Retinal pigment epithelial cell (primary cell): ENCODE data around the gene ARID4B.

ENCODE experiments used
- DNase-seq: peaks from one replicate; pipeline ENCODE4 v3.0.0-alpha.2; 2010; ENCODE audit warnings: low read depth
- H3K4me3 ChIP-seq: 2 replicates; pipeline ENCODE4 v1.5.1; 2011; ENCODE audit warnings: mild to moderate bottlenecking, low read length, control low read depth, moderate library complexity
- CTCF ChIP-seq: conservative IDR thresholded peaks from 2 replicates; pipeline ENCODE4 v1.5.1; 2011; ENCODE audit warnings: low read depth, low read length, control low read depth, inconsistent platforms

The ARID4B gene

DNA sequence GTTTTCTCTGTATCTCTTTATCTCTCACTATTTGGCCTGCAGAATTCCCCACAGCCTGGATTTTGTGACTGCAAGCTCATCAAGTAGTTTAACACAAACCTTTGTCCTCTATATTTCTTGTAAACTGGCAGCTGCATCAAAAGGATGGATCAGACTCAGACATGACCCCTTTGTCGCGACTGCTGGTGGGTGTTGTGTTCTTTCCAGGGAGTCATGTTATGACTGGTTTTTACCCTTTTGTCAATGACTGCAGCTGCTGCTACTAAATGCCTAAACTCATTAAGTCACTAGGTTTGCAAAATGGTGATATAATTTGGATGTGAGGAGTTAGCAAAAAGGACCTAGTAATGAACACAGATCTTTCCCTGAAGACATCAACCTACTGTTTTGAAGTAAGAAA is 189.2 kb downstream of the ARID4B start:
- DNase-seq = no peak
- H3K4me3 ChIP-seq = no peak overlapping the region
- no peak for TF ChIP-seq CTCF

GRCh38 chr1:235136111-235136510 is 191.9 kb downstream of the ARID4B start:
- no peak overlapping the region for H3K4me3 ChIP-seq
- TF ChIP-seq CTCF = no peak
- no peak for DNase-seq

DNA sequence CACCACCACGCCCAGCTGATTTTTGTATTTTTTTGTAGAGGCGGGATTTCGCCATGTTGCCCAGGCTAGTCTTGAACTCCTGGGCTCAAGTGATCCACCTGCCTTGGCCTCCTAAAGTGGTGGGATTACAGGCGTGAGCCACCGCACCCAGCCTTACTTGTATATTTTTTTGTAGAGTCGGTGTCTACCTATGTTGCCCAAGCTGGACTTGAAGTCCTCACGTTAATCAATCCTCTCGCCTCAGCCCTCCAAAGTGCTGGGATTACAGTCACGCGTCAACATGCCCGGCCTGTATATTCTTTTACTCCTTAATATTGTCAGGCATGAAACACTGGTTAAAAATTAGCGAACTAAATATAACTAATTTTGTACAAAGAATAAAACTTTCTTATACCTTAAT is 193.8 kb downstream of the ARID4B start:
- DNase-seq = no peak
- H3K4me3 ChIP-seq = no peak overlapping the region
- TF ChIP-seq CTCF = no peak

- no peak for TF ChIP-seq CTCF
- no peak for DNase-seq
- H3K4me3 ChIP-seq = no peak overlapping the region
These were observed 194.9 kb downstream of the ARID4B start for GRCh38 chr1:235133086-235133485.

DNA sequence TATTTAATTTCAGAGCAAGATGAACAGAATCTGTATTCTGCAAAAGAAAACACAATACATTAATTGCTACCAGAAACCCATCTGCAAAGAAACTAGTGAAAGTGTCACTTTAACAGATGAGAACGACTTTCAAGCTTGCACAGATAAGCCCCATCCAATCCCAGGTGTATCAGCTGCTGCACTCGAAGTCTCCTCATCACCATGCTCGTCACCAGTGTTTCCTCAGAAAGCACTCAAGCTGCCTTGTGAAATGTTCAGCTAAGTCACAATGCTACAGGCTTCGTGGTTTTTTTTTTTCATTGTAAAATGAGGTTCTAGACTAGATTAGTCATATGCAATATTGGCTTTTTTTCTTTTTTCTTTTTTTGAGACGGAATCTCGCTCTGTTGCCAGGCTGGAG is 196.0 kb downstream of the ARID4B start:
- H3K4me3 ChIP-seq = no peak overlapping the region
- no peak for TF ChIP-seq CTCF
- DNase-seq = no peak

- no peak for TF ChIP-seq CTCF
- DNase-seq = no peak
- no peak overlapping the region for H3K4me3 ChIP-seq
These were observed 197.2 kb downstream of the ARID4B start for GRCh38 chr1:235130766-235131270.

GRCh38 chr1:235129774-235130570 is 198.0 kb downstream of the ARID4B start:
- no peak overlapping the region for H3K4me3 ChIP-seq
- DNase-seq = no peak
- TF ChIP-seq CTCF = no peak
